K562 (cell line): ENCODE measurements around the gene OTOG. TPM values are rescaled to one million over a fixed set of nuclear protein-coding genes. Genes with fewer than 3 reads are reported as not detected.

Source experiments
- ATAC-seq: fragments of 200-7000 bp; cut with Tn5 transposase; 3 replicates; pipeline ENCODE4 v1.9.1; 2020; ENCODE audit warnings: moderate library complexity
- BruUV-seq: library from RNA; stranded (reverse); fragments of 400-500 nt; replicated peaks from 2 replicates; lab custom pipeline; 2021; lab: Mats Ljungman, UMichigan
- CTCF ChIA-PET: fragments of 300-600 bp; formaldehyde crosslinking; extraction: SDS; loops from one replicate; lab custom pipeline; 2021; ENCODE audit warnings: low intra/inter-chr PET ratio; lab: Yijun Ruan, JAX
- POLR2A ChIA-PET: fragments of 300-600, 350-650 bp; sonication (Branson Sonifier 250); formaldehyde crosslinking; extraction: SDS; loops from one replicate; lab custom pipeline; 2021; ENCODE audit warnings: antibody characterized with exemption, inconsistent platforms; lab: Yijun Ruan, JAX
- DNase-seq, 4 experiments: peaks; one replicate each; pipeline versions ENCODE4 v3.0.0 to v3.0.0-alpha.2; 2011 to 2018; ENCODE audit warnings: low spot score in 3 of 4, mixed read lengths in 3 of 4; ENCODE audit errors: extremely low read depth in 1 of 4
- FAIRE-seq: peaks from 2 replicates; lab custom pipeline; 2011; peaks lifted over from hg19 to GRCh38; lab: Jason Lieb, UNC
- H2AFZ ChIP-seq: 2 replicates; pipeline ENCODE4 v1.6.0; 2011; ENCODE audit warnings: low read depth, low read length, control low read depth, inconsistent platforms
- H3K27ac ChIP-seq: fragments of 200-600 bp; 3 replicates; pipeline ENCODE4 v1.8.0; 2011; ENCODE audit warnings: low read depth, mild to moderate bottlenecking, control low read depth, inconsistent platforms, low read length, moderate library complexity, mixed read lengths; ENCODE audit errors: extremely low read depth
- H3K27me3 ChIP-seq, 2 experiments: fragments of 300-600 bp in 1 of 2; 2 replicates in 1 of 2; 3 replicates in 1 of 2; pipeline versions ENCODE4 v1.6.0 to v1.8.0; 2011; ENCODE audit warnings: inconsistent platforms in 2 of 2, low read length in 2 of 2, mild to moderate bottlenecking in 1 of 2, mixed read lengths in 1 of 2, moderate library complexity in 1 of 2; ENCODE audit not compliant: control insufficient read depth in 2 of 2, insufficient read depth in 2 of 2
- H3K36me3 ChIP-seq: fragments of 300-600 bp; 3 replicates; pipeline ENCODE4 v1.8.0; 2011; ENCODE audit warnings: mild to moderate bottlenecking, low read length, inconsistent platforms; ENCODE audit not compliant: control insufficient read depth, insufficient read depth
- H3K4me1 ChIP-seq, 2 experiments: fragments of 200-600 bp in 1 of 2; replicated peaks in 1 of 2; 2 replicates in 1 of 2; 3 replicates in 1 of 2; pipeline versions ENCODE4 v1.5.1 to v1.8.0; 2011; ENCODE audit warnings: inconsistent platforms in 2 of 2, low read length in 2 of 2, mild to moderate bottlenecking in 1 of 2, mixed read lengths in 1 of 2, moderate library complexity in 1 of 2; ENCODE audit not compliant: control insufficient read depth in 2 of 2, insufficient read depth in 2 of 2
- H3K4me2 ChIP-seq: 2 replicates; pipeline ENCODE4 v1.6.1; 2011; ENCODE audit warnings: low read length, control low read depth, inconsistent platforms, mixed read lengths; ENCODE audit not compliant: insufficient read depth
- H3K4me3 ChIP-seq: fragments of 200-600 bp; sonication (generic), shearing (Covaris generic); 2 replicates; pipeline ENCODE4 v1.5.1; 2016; ENCODE audit warnings: control low read depth, inconsistent platforms
- H3K79me2 ChIP-seq: fragments of 200-600 bp; 3 replicates; pipeline ENCODE4 v1.8.0; 2011; ENCODE audit warnings: low read length, inconsistent platforms; ENCODE audit not compliant: control insufficient read depth, insufficient read depth
- H3K9ac ChIP-seq, 2 experiments: 2 replicates each; pipeline versions ENCODE4 v1.6.0 to v1.6.1; 2011; ENCODE audit warnings: low read depth in 2 of 2, low read length in 2 of 2, control low read depth in 1 of 2, inconsistent platforms in 1 of 2, mild to moderate bottlenecking in 1 of 2, mixed read lengths in 1 of 2; ENCODE audit not compliant: insufficient read depth in 1 of 2
- H3K9me1 ChIP-seq: one replicate; pipeline ENCODE4 v1.6.0; 2011; ENCODE audit warnings: inconsistent platforms, mild to moderate bottlenecking, low read length, moderate library complexity; ENCODE audit not compliant: control insufficient read depth, insufficient read depth
- H3K9me3 ChIP-seq: replicated peaks from 2 replicates; pipeline ENCODE4 v1.5.1; 2011; ENCODE audit warnings: low read depth, low read length, inconsistent platforms; ENCODE audit not compliant: control insufficient read depth, insufficient read depth
- H4K20me1 ChIP-seq: replicated peaks from 2 replicates; pipeline ENCODE4 v1.6.1; 2011; ENCODE audit warnings: low read length, inconsistent platforms, mixed read lengths; ENCODE audit not compliant: control insufficient read depth, insufficient read depth
- PHF8 ChIP-seq: fragments of 200-600 bp; sonication (generic); IDR thresholded peaks from 2 replicates; pipeline ENCODE4 v1.6.1; 2012; ENCODE audit warnings: mixed run types, mild to moderate bottlenecking, inconsistent platforms, low read length, moderate library complexity, borderline replicate concordance
- WGBS: fragments of 100-300 bp; shearing (Covaris generic); methylation state at CpG from one replicate; pipeline ENCODE4 v1.1.6; 2016; ENCODE audit warnings: low coverage, mixed read lengths; ENCODE audit not compliant: insufficient coverage; ENCODE audit errors: missing lambda C conversion rate; 5-methylcytosine and 5-hydroxymethylcytosine counted together
- in situ Hi-C: fragments of 300-500 bp; cut with MboI; formaldehyde crosslinking; loops from 4 replicates; pipeline ENCODE4 v1.15.0; 2018; ENCODE audit warnings: inconsistent platforms, mixed read lengths
- intact Hi-C: fragments of 100-400 bp; cut with micrococcal nuclease; formaldehyde crosslinking; loops from 2 replicates; pipeline ENCODE4 v1.14.2; 2022
- polyA plus RNA-seq, 8 experiments: library from polyadenylated mRNA; depleted of rRNA in 4 of 8; stranded (reverse) in 5 of 8; unstranded in 3 of 8; fragments of >200 nt; fragmentation: Nextera tagmentation in 2 of 8; fragmentation: Illumina TruSeq in 1 of 8; extraction: Ambion mirVana in 2 of 8; extraction: Trizol in 1 of 8; gene quantifications; 2 replicates each; pipeline versions ENCODE4 v1.2.1 to v1.2.3, GENCODE V29; 2011 to 2014; ENCODE audit warnings: inconsistent platforms in 1 of 8, missing spikeins in 1 of 8
- total RNA-seq, 7 experiments: library from RNA; depleted of rRNA in 6 of 7; stranded (reverse); fragments of >200 nt in 6 of 7; fragmentation: Illumina TruSeq in 2 of 7; extraction: Trizol in 2 of 7; gene quantifications; 2 replicates each; pipeline versions ENCODE4 v1.2.1 to v1.2.3, GENCODE V29; 2011 to 2021; ENCODE audit warnings: low replicate concordance in 1 of 7
- TF ChIP-seq, protein P1 (sequence below): fragments of 250-450 bp; sonication (Bioruptor Pico); IDR thresholded peaks from 2 replicates; pipeline ENCODE4 v1.5.0; 2021; ENCODE audit warnings: mild to moderate bottlenecking, borderline replicate concordance
- TF ChIP-seq, protein P2 (sequence below): fragments of 450-650 bp; formaldehyde crosslinking; IDR thresholded peaks from 2 replicates; pipeline ENCODE4 v1.4.0; 2020; ENCODE audit warnings: mild to moderate bottlenecking, moderate library complexity

The OTOG gene
- total and polyA plus RNA-seq, 9 of the 15 experiments (the other 6 are each of a cell fraction or from before 2014, with no cell fraction given), result not detected

DNA sequence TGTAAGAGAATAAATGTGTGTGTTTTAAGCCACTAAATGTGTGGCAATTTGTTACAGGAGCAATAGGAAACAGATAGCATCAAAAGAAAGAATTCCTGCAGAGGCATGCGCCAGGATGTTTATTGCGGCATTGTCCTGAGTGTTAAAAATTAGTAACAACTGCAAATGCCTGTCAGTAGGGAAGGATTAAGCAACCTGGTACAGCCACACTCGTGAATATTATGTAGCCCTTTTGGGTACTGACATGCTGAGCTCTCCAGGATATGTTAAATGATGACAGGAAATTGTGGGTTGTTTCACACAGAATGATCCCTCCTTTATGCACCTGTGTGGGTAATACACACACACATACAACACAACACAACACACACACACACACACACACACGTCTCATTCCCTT is 102.6 kb downstream of the OTOG start:
- ChIA-PET POLR2A (no interaction called here), CTCF (no interaction called here)
- Histone ChIP-seq H2AFZ (no peak overlapping the region), H3K4me2 (no peak overlapping the region), H3K4me3 (no peak overlapping the region), H4K20me1 (no peaks in the 10 kb centered on the region; the same call in 1 of the 2 replicates), H3K79me2 (no peaks in the 10 kb centered on the region), H3K27ac (no peak overlapping the region), H3K27me3 (peaks cover 4 to 37% of the 10 kb centered on the region in 2 experiments; a peak in 4 of 5 replicates), H3K36me3 (no peaks in the 10 kb centered on the region), H3K9me3 (no peaks in the 10 kb centered on the region), H3K9me1 (no peaks in the 10 kb centered on the region), H3K4me1 (peaks cover 0 to 3% of the 10 kb centered on the region in 2 experiments; a peak in 1 of 5 replicates), H3K9ac (no peak overlapping the region)
- TF ChIP-seq, protein P1, sequence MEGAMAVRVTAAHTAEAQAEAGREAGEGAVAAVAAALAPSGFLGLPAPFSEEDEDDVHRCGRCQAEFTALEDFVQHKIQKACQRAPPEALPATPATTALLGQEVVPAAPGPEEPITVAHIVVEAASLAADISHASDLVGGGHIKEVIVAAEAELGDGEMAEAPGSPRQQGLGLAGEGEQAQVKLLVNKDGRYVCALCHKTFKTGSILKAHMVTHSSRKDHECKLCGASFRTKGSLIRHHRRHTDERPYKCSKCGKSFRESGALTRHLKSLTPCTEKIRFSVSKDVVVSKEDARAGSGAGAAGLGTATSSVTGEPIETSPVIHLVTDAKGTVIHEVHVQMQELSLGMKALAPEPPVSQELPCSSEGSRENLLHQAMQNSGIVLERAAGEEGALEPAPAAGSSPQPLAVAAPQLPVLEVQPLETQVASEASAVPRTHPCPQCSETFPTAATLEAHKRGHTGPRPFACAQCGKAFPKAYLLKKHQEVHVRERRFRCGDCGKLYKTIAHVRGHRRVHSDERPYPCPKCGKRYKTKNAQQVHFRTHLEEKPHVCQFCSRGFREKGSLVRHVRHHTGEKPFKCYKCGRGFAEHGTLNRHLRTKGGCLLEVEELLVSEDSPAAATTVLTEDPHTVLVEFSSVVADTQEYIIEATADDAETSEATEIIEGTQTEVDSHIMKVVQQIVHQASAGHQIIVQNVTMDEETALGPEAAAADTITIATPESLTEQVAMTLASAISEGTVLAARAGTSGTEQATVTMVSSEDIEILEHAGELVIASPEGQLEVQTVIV, result no peak
- no peak for TF ChIP-seq PHF8
- TF ChIP-seq, protein P2, sequence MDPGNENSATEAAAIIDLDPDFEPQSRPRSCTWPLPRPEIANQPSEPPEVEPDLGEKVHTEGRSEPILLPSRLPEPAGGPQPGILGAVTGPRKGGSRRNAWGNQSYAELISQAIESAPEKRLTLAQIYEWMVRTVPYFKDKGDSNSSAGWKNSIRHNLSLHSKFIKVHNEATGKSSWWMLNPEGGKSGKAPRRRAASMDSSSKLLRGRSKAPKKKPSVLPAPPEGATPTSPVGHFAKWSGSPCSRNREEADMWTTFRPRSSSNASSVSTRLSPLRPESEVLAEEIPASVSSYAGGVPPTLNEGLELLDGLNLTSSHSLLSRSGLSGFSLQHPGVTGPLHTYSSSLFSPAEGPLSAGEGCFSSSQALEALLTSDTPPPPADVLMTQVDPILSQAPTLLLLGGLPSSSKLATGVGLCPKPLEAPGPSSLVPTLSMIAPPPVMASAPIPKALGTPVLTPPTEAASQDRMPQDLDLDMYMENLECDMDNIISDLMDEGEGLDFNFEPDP (CRISPR knock-in tag), result no peak
- no peak for ATAC-seq
- no peak for FAIRE-seq
- no TSS peak for BruUV-seq
- peak in 1 of 4 experiments; percentile 2 for DNase-seq
- in situ Hi-C loops (no loop called here), intact Hi-C loops (no loop called here)
- 3% methylated on average over 4 of the region's 4 CpGs for WGBS
